Hematopoietic multipotent progenitor cell treated with erythropoietin and hydrocortisone succinate and interleukin-3 and kit ligand, for 8 days (in vitro differentiated cells): ENCODE measurements around the gene AGAP4.
"Not testable (repeated sequence)": the region's sequence is repeated elsewhere in the genome, so short reads cannot be mapped to it uniquely, and the experiment has no call there.

ENCODE experiments used
- DNase-seq: peaks from one replicate; pipeline ENCODE4 v3.0.0-alpha.2; 2015

Gene AGAP4

DNA sequence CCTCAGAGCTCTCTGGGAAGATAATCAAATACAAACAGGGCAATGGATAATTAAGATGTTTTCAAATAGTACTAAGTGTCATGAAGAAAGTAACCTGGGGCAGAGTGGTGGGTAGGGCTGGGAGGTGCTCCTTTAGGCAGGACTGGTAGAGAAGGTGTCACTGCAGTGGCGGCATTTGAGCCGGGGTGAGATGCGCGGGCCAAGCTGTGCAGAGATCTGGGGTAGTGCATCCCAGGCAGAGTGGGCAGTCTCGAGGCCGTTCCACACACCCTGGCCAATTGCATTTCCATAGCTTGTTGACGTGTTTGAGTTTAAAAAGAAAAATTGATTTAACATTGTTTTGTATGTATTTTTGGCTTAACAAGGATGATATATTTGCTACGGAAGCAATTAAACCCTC, 57.3 kb downstream of the AGAP4 start:
- DNase-seq: not testable (repeated sequence)

DNA sequence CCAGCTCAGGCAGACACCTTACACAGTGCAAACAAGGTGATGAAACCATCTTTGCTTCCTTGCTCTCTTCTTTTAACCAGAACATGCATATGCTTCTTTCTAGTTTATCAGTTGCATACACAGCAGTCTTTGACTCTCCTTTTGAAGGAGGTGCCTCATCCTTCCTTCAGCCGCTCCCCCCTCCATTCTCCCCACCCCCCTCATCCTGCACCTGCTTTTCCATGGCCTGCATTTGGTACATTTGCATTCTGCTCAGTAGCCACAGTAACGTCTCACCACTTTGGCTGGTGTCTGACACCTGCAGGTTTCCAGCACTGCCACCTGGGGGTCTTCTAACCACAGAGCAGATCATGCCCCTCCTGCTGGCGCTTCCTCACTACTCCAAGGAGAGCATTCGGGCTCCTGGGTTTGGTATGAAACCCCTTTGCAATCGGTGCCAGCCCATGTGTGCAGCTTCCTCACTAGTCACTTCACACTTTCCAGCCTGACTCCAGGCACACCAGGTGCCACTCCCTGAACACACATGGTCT, 60.0 kb downstream of the AGAP4 start:
- DNase-seq: not testable (repeated sequence)

DNA sequence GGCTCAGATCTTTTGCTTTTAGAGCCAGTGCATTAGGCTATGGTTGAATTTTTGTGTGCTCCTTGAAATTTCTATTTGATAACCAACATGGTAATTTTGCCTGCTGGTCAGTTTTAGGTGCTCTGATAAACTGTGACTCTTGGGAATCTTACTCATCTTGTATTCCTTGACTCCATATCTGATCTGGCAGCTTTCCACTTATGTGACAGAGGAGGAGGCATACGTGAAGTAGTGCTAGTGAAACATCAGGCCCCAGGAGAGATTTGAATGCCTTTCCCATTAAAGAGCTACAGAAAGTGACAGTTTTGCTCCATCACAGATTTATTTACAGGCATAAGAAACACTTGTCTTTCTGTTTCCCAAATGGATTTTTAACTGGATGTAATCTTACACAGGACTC, 61.1 kb downstream of the AGAP4 start:
- not testable (repeated sequence) for DNase-seq
